GM12878 (cell line): ENCODE data around the gene SQOR. TPM values are rescaled to one million over a fixed set of nuclear protein-coding genes. Genes with fewer than 3 reads are reported as not detected.

ENCODE experiments used
- ATAC-seq: fragments of 200-7000 bp; cut with Tn5 transposase; 3 replicates; pipeline ENCODE4 v1.9.1; 2020; ENCODE audit warnings: mild to moderate bottlenecking, moderate library complexity
- BruUV-seq: library from RNA; stranded (reverse); fragments of 400-500 nt; replicated peaks from 2 replicates; lab custom pipeline; 2021; lab: Mats Ljungman, UMichigan
- CTCF ChIA-PET: fragments of 300-600 bp; sonication (Branson Sonifier 250); formaldehyde crosslinking; extraction: SDS; loops from one replicate; lab custom pipeline; 2021; ENCODE audit warnings: inconsistent platforms; lab: Yijun Ruan, JAX
- POLR2A ChIA-PET: fragments of 350-600 bp; formaldehyde crosslinking; extraction: SDS; loops from one replicate; lab custom pipeline; 2021; ENCODE audit warnings: inconsistent platforms; lab: Charles Lee
- RAD21 ChIA-PET: fragments of 300-600 bp; sonication (Branson Sonifier 250); formaldehyde crosslinking; loops from one replicate; lab custom pipeline; 2023; ENCODE audit warnings: antibody characterized with exemption; ENCODE audit not compliant: unreplicated experiment; lab: Charles Lee
- SMC1A ChIA-PET: fragments of 300-600 bp; sonication (Branson Sonifier 250); formaldehyde crosslinking; loops from one replicate; lab custom pipeline; 2023; ENCODE audit not compliant: unreplicated experiment, uncharacterized antibody; lab: Charles Lee
- DNase-seq: peaks from one replicate; pipeline ENCODE4 v3.0.0-alpha.2; 2011; ENCODE audit warnings: low read depth, low spot score
- FAIRE-seq: peaks from 3 replicates; lab custom pipeline; 2011; peaks lifted over from hg19 to GRCh38; lab: Jason Lieb, UNC
- H2AFZ ChIP-seq: 2 replicates; pipeline ENCODE4 v1.6.0; 2011; ENCODE audit warnings: low read depth, low read length, control low read depth; ENCODE audit not compliant: control insufficient read depth
- H3K27ac ChIP-seq: 2 replicates; pipeline ENCODE4 v1.5.1; 2011; ENCODE audit warnings: control low read depth; ENCODE audit not compliant: control insufficient read depth, insufficient read depth
- H3K27me3 ChIP-seq, 2 experiments: replicated peaks in 1 of 2; 2 replicates each; pipeline versions ENCODE4 v1.6.0 to v1.6.1; 2011; ENCODE audit warnings: low read length in 1 of 2; ENCODE audit not compliant: control insufficient read depth in 2 of 2, insufficient read depth in 2 of 2
- H3K36me3 ChIP-seq, 2 experiments: 2 replicates each; pipeline ENCODE4 v1.5.1; 2011; ENCODE audit warnings: low read length in 1 of 2; ENCODE audit not compliant: control insufficient read depth in 2 of 2, insufficient read depth in 2 of 2
- H3K4me1 ChIP-seq: 2 replicates; pipeline ENCODE4 v1.6.1; 2011; ENCODE audit warnings: mild to moderate bottlenecking, low read length, moderate library complexity, mixed read lengths; ENCODE audit not compliant: control insufficient read depth, insufficient read depth
- H3K4me2 ChIP-seq: 2 replicates; pipeline ENCODE4 v1.6.0; 2011; ENCODE audit warnings: control low read depth; ENCODE audit not compliant: control insufficient read depth, insufficient read depth
- H3K4me3 ChIP-seq: fragments of 200-600 bp; sonication (generic); 2 replicates; pipeline ENCODE4 v1.5.1; 2016
- H3K79me2 ChIP-seq: 2 replicates; pipeline ENCODE4 v1.6.0; 2011; ENCODE audit warnings: low read length; ENCODE audit not compliant: control insufficient read depth, insufficient read depth
- H3K9ac ChIP-seq: 2 replicates; pipeline ENCODE4 v1.8.0; 2011; ENCODE audit warnings: low read length, control low read depth, mixed read lengths; ENCODE audit not compliant: control insufficient read depth, insufficient read depth
- H3K9me3 ChIP-seq: replicated peaks from 3 replicates; pipeline ENCODE4 v1.5.1; 2011; ENCODE audit warnings: mild to moderate bottlenecking, low read length; ENCODE audit not compliant: control insufficient read depth, insufficient read depth
- H4K20me1 ChIP-seq: 2 replicates; pipeline ENCODE4 v1.6.0; 2011; ENCODE audit not compliant: control insufficient read depth, insufficient read depth
- CUX1 ChIP-seq: IDR thresholded peaks from 2 replicates; pipeline ENCODE4 v1.6.1; 2012; ENCODE audit warnings: improper control_type of control experiment, low read depth, low read length; ENCODE audit not compliant: insufficient replicate concordance
- NR2F1 ChIP-seq: fragments of 450-650 bp; conservative IDR thresholded peaks from 2 replicates; pipeline ENCODE4 v1.6.1; 2017; ENCODE audit warnings: mild to moderate bottlenecking
- POLR2A ChIP-seq: IDR thresholded peaks from 2 replicates; pipeline ENCODE4 v1.6.1; 2011; ENCODE audit warnings: low read depth, mild to moderate bottlenecking, low read length
- RFX5 ChIP-seq: IDR thresholded peaks from 2 replicates; pipeline ENCODE4 v1.6.1; 2011; ENCODE audit warnings: low read depth, low read length, improper control_type of control experiment
- RUNX3 ChIP-seq: IDR thresholded peaks from 2 replicates; pipeline ENCODE4 v1.6.1; 2012; ENCODE audit warnings: low read length, inconsistent platforms
- WGBS: methylation state at CpG from one replicate; pipeline ENCODE4 v1.1.6; 2016; ENCODE audit warnings: low lambda C conversion rate; ENCODE audit not compliant: insufficient replicate concordance, insufficient coverage; ENCODE audit errors: missing lambda C conversion rate; 5-methylcytosine and 5-hydroxymethylcytosine counted together
- in situ Hi-C: fragments of 300-500 bp; cut with MboI; formaldehyde crosslinking; loops from 9 replicates; pipeline ENCODE4 v1.14.3; 2018; ENCODE audit warnings: mixed read lengths
- intact Hi-C: fragments of 100-400 bp; cut with micrococcal nuclease; formaldehyde crosslinking; loops from one replicate; pipeline ENCODE4 v1.14.2; 2022; ENCODE audit not compliant: unreplicated experiment
- polyA plus RNA-seq, 11 experiments: library from polyadenylated mRNA; depleted of rRNA in 4 of 11; unstranded in 6 of 11; stranded (reverse) in 5 of 11; fragments of >200 nt; fragmentation: Nextera tagmentation in 4 of 11; fragmentation: Illumina TruSeq in 1 of 11; extraction: Ambion mirVana in 4 of 11; extraction: Trizol in 1 of 11; gene quantifications; 1 replicate in 1 of 11; 2 replicates in 10 of 11; pipeline versions ENCODE4 v1.2.1 to v1.2.3, GENCODE V29; 2011 to 2016; ENCODE audit warnings: inconsistent platforms in 2 of 11, missing spikeins in 2 of 11, low read depth in 1 of 11
- total RNA-seq, 4 experiments: library from RNA; depleted of rRNA in 3 of 4; stranded (reverse); fragments of >200 nt in 3 of 4; fragmentation: Illumina TruSeq in 1 of 4; extraction: Trizol in 1 of 4; gene quantifications; 2 replicates each; pipeline versions ENCODE4 v1.2.1 to v1.2.3, GENCODE V29; 2013 to 2021
- TF ChIP-seq, protein P1 (sequence below): fragments of 450-650 bp; IDR thresholded peaks from 2 replicates; pipeline ENCODE4 v1.6.1; 2018; ENCODE audit warnings: mild to moderate bottlenecking, low read depth, moderate library complexity; ENCODE audit not compliant: partially characterized antibody
- TF ChIP-seq, protein P2 (sequence below): fragments of 450-650 bp; IDR thresholded peaks from 2 replicates; pipeline ENCODE4 v1.6.1; 2016; ENCODE audit warnings: mild to moderate bottlenecking

Gene SQOR
- total and polyA plus RNA-seq, 10 of the 15 experiments (the other 5 are each of a cell fraction or from before 2014, with no cell fraction given): 14.5 to 74.7 (median 44.2) TPM

- peak overlapping the region; percentile 97 for H3K9ac ChIP-seq
- H3K36me3 ChIP-seq: peaks cover 1 to 12% of the 10 kb centered on the region in 2 experiments; a peak in 2 of 4 replicates
- peaks cover 63% of the 10 kb centered on the region for H3K79me2 ChIP-seq
- ATAC-seq: no peak
- H3K9me3 ChIP-seq: no peaks in the 10 kb centered on the region
- H3K4me1 ChIP-seq: peaks cover 4% of the 10 kb centered on the region; the same call in 1 of the 2 replicates
- no peak for DNase-seq
- intact Hi-C loops (loop anchor here (5.0 kb wide), 1 partner anchor 66 kb away; the partner anchor contains the start of gene SLC30A4), in situ Hi-C loops (loop anchor here (10.0 kb wide), 1 partner anchor 394 kb away; no protein-coding TSS in a partner anchor)
- BruUV-seq: no TSS peak
- H4K20me1 ChIP-seq: no peaks in the 10 kb centered on the region
- peak overlapping the region; percentile 97 for H3K4me3 ChIP-seq
- no peak for TF ChIP-seq RUNX3
- TF ChIP-seq RFX5: no peak
- TF ChIP-seq NR2F1: no peak
- no peak for TF ChIP-seq POLR2A
- no peak for TF ChIP-seq CUX1
- TF ChIP-seq, protein P1, sequence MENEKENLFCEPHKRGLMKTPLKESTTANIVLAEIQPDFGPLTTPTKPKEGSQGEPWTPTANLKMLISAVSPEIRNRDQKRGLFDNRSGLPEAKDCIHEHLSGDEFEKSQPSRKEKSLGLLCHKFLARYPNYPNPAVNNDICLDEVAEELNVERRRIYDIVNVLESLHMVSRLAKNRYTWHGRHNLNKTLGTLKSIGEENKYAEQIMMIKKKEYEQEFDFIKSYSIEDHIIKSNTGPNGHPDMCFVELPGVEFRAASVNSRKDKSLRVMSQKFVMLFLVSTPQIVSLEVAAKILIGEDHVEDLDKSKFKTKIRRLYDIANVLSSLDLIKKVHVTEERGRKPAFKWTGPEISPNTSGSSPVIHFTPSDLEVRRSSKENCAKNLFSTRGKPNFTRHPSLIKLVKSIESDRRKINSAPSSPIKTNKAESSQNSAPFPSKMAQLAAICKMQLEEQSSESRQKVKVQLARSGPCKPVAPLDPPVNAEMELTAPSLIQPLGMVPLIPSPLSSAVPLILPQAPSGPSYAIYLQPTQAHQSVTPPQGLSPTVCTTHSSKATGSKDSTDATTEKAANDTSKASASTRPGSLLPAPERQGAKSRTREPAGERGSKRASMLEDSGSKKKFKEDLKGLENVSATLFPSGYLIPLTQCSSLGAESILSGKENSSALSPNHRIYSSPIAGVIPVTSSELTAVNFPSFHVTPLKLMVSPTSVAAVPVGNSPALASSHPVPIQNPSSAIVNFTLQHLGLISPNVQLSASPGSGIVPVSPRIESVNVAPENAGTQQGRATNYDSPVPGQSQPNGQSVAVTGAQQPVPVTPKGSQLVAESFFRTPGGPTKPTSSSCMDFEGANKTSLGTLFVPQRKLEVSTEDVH: no peak
- TF ChIP-seq, protein P2, sequence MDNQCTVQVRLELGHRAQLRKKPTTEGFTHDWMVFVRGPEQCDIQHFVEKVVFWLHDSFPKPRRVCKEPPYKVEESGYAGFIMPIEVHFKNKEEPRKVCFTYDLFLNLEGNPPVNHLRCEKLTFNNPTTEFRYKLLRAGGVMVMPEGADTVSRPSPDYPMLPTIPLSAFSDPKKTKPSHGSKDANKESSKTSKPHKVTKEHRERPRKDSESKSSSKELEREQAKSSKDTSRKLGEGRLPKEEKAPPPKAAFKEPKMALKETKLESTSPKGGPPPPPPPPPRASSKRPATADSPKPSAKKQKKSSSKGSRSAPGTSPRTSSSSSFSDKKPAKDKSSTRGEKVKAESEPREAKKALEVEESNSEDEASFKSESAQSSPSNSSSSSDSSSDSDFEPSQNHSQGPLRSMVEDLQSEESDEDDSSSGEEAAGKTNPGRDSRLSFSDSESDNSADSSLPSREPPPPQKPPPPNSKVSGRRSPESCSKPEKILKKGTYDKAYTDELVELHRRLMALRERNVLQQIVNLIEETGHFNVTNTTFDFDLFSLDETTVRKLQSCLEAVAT: peak; percentile 40; the same call in 1 of the 2 replicates
- ChIA-PET POLR2A (interaction anchor here (0.5 to 1.4 kb wide), 4 partner anchors 15 to 129 kb away, joined by 3 to 4 read pairs (median 4); no protein-coding TSS in a partner anchor), RAD21 (interaction anchor here (1.0 to 4.0 kb wide), 8 partner anchors 15 to 186 kb away, joined by 3 to 22 read pairs (median 4); partner anchors contain the start of gene SQOR), CTCF (interaction anchor here (1.1 to 6.1 kb wide), 12 partner anchors 9 to 384 kb away, joined by 3 to 79 read pairs (median 6); a partner anchor contains a TSS), SMC1A (interaction anchor here (0.6 to 4.9 kb wide), 13 partner anchors 9 to 386 kb away, joined by 3 to 35 read pairs (median 6); no protein-coding TSS in a partner anchor)
- under 1% methylated on average over 6 of the region's 6 CpGs for WGBS
- no peaks in the 10 kb centered on the region for H3K27me3 ChIP-seq
- FAIRE-seq: no peak
- peak overlapping the region; percentile 90 for H2AFZ ChIP-seq
- H3K4me2 ChIP-seq: peak overlapping the region; percentile 99
- H3K27ac ChIP-seq: peak overlapping the region; percentile 85
Observed at GRCh38 chr15:45588219-45588875, 46.5 kb upstream of the SQOR start.
